NB4 (cell line): ENCODE results near the gene SH3BP5L.

Experiments
- MYC ChIP-seq: IDR thresholded peaks from 2 replicates; pipeline ENCODE4 v1.6.1; 2011; ENCODE audit warnings: low read depth, low read length
- POLR2A ChIP-seq: IDR thresholded peaks from 2 replicates; pipeline ENCODE4 v1.6.1; 2011; ENCODE audit warnings: mild to moderate bottlenecking; ENCODE audit not compliant: insufficient read length; ENCODE audit errors: extremely low read depth

GRCh38 chr1:248775441-248775840 lies 50.3 kb downstream of the SH3BP5L start:
- TF ChIP-seq MYC (no peak), POLR2A (no peak)
